ENCODE results near the gene STX12. TPM values are rescaled to one million over a fixed set of nuclear protein-coding genes. Genes with fewer than 3 reads are reported as not detected.
A peak's percentile ranks its signal among the peaks of the same experiment; 100 is the strongest.

STX12 gene
- total RNA-seq, 3 donors from 2014 or later (not counting 1 experiment from before 2014, with no cell fraction given), result 29.6 to 36.2 (median 32.3) TPM

DNA sequence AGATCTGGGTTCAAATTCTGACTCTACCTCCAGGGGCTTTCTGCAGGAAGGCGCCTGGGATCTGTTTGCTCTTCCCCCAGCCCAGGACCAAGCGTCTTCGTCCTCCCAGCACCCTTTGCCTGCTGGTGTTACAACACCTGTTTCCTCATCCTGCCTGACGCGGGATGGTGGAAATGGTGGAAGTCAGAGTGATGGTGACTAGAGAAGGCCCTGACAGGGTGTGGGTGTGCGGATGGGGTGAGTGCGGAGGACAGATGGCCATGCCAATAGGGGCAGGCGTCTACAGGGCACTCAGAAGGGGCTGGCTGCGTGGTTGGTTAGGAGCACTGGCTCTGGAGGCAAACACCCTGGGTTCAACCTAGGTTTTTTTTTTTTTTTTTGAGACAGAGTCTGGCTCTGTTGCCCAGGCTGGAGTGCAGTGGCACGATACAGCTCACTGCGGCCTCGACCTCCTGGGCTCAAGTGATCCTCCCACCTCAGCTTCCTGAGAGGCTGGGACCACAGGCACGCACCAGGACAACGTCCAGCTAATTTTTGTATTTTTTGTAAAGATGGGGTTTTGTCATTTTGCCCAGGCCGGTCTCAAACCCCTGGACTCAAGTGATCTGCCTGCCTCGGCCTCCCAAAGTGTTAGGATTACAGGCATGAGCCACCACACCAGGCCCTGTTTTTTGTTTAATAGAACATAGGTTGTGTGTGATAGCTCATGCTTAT lies 100.8 kb downstream of the STX12 start:
- Histone ChIP-seq H3K4me1 (ENCODE audit: control insufficient read depth, insufficient read depth, low read length) (peaks cover 76% of the 10 kb centered on the region), H3K27me3 (ENCODE audit: control insufficient read depth, insufficient read depth, low read length) (no peaks in the 10 kb centered on the region), H3K36me3 (ENCODE audit: control insufficient read depth, insufficient read depth, low read length) (peaks cover 20% of the 10 kb centered on the region), H3K4me3 (ENCODE audit: low read length) (peak overlapping the region; percentile 92), H3K27ac (ENCODE audit: low read length) (peak overlapping the region; percentile 91), H3K9me3 (ENCODE audit: control insufficient read depth, insufficient read depth, low read length) (no peaks in the 10 kb centered on the region)
- DNase-seq (peak in 1 of 2 donors; percentile 33), ATAC-seq (no peak)
- 40% methylated on average over 16 of the region's 16 CpGs for WGBS (ENCODE audit: insufficient coverage)
- no peaks in the 10 kb centered on the region for H3K27me3 Mint-ChIP-seq (ENCODE audit: low read depth in 2 of 2)
- peak overlapping the region; percentile 94 for H3K4me3 Mint-ChIP-seq
- TF ChIP-seq, protein P1, sequence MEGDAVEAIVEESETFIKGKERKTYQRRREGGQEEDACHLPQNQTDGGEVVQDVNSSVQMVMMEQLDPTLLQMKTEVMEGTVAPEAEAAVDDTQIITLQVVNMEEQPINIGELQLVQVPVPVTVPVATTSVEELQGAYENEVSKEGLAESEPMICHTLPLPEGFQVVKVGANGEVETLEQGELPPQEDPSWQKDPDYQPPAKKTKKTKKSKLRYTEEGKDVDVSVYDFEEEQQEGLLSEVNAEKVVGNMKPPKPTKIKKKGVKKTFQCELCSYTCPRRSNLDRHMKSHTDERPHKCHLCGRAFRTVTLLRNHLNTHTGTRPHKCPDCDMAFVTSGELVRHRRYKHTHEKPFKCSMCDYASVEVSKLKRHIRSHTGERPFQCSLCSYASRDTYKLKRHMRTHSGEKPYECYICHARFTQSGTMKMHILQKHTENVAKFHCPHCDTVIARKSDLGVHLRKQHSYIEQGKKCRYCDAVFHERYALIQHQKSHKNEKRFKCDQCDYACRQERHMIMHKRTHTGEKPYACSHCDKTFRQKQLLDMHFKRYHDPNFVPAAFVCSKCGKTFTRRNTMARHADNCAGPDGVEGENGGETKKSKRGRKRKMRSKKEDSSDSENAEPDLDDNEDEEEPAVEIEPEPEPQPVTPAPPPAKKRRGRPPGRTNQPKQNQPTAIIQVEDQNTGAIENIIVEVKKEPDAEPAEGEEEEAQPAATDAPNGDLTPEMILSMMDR (IDR thresholded peaks at IDR 0.05), result no peak
- peaks cover 8% of the 10 kb centered on the region for H3K36me3 Mint-ChIP-seq
- H3K4me1 Mint-ChIP-seq, result peaks cover 42 to 69% of the 10 kb centered on the region in 2 donors
- no peaks in the 10 kb centered on the region for H3K9me3 Mint-ChIP-seq
- H3K27ac Mint-ChIP-seq, result peak overlapping the region; percentile 91 to 95
- intact Hi-C loops (cut with micrococcal nuclease), result loop anchor here (5.0 kb wide), 1 partner anchor 118 kb away; no protein-coding TSS in a partner anchor

Other genes starting within 250 kb of the STX12 start
- gene AHDC1, start 169.1 kb upstream of the STX12 start, total RNA-seq, result 10 to 100 TPM; 39.6 to 67.0 (median 47.0) TPM
- 100 to 1,000 TPM; 353 to 452 (median 362) TPM for gene FGR, start 138.0 kb upstream of the STX12 start, total RNA-seq
- gene IFI6, start 101.0 kb upstream of the STX12 start, total RNA-seq, result 10 to 100 TPM; 26.7 to 36.0 (median 34.8) TPM
- 10 to 100 TPM; 19.5 to 21.8 (median 19.6) TPM for gene FAM76A, start 47.3 kb upstream of the STX12 start, total RNA-seq
- 10 to 100 TPM; 25.6 to 36.4 (median 28.0) TPM for gene PPP1R8, start 57.6 kb downstream of the STX12 start, total RNA-seq
- gene THEMIS2, start 99.3 kb downstream of the STX12 start, total RNA-seq, result 100 to 1,000 TPM; 104 to 234 (median 122) TPM
- gene RPA2, start 141.4 kb downstream of the STX12 start, total RNA-seq, result 10 to 100 TPM; 40.6 to 60.1 (median 50.1) TPM
- gene SMPDL3B, start 161.8 kb downstream of the STX12 start, total RNA-seq, result under 1 TPM; 0.24 to 0.88 (median 0.75) TPM
- gene XKR8, start 186.8 kb downstream of the STX12 start, total RNA-seq, result 10 to 100 TPM in 2 of 3 donors, 1 to 10 TPM in 1; 8.0 to 16.8 (median 15.5) TPM